GM18499 (cell line): ENCODE results near the gene C5orf46.
"Not testable (repeated sequence)": the region's sequence is repeated elsewhere in the genome, so short reads cannot be mapped to it uniquely, and the experiment has no call there.

Experiments
- ATAC-seq: cut with Tn5 transposase; IDR thresholded peaks from one replicate; pipeline ENCODE4 v1.9.1; 2021; ENCODE audit warnings: moderate number of reproducible peaks; ENCODE audit not compliant: insufficient read depth, unreplicated experiment

C5orf46 gene

GRCh38 chr5:147906326-147907095, at the start of gene C5orf46:
C5orf46 (minus strand) TSS chr5:147906538; CDS start chr5:147906501, 37 bp downstream.
- no peak for ATAC-seq

- no peak for ATAC-seq
Measured at GRCh38 chr5:147954971-147955370, 48.6 kb upstream of the C5orf46 start.

- no peak for ATAC-seq
Measured at GRCh38 chr5:147949711-147950573, 43.6 kb upstream of the C5orf46 start.

- ATAC-seq: not testable (repeated sequence)
Measured at GRCh38 chr5:147946658-147947274, 40.4 kb upstream of the C5orf46 start.

- ATAC-seq: no peak
Measured at GRCh38 chr5:147939431-147940114, 33.2 kb upstream of the C5orf46 start.

GRCh38 chr5:147935032-147935431, 28.7 kb upstream of the C5orf46 start:
- no peak for ATAC-seq

- peak; percentile 90 for ATAC-seq
Measured at GRCh38 chr5:147930769-147931168, 24.4 kb upstream of the C5orf46 start.

GRCh38 chr5:147927901-147928300, 21.6 kb upstream of the C5orf46 start:
- ATAC-seq: no peak

GRCh38 chr5:147925020-147925419, 18.7 kb upstream of the C5orf46 start:
- no peak for ATAC-seq

- ATAC-seq: no peak
Measured at GRCh38 chr5:147921136-147921535, 14.8 kb upstream of the C5orf46 start.

GRCh38 chr5:147920420-147921030, 14.2 kb upstream of the C5orf46 start:
- no peak for ATAC-seq

GRCh38 chr5:147918899-147919298, 12.6 kb upstream of the C5orf46 start:
- ATAC-seq: no peak

GRCh38 chr5:147918101-147918685, 11.9 kb upstream of the C5orf46 start:
- no peak for ATAC-seq

GRCh38 chr5:147913786-147914185, 7.4 kb upstream of the C5orf46 start:
- ATAC-seq: no peak

- no peak for ATAC-seq
Measured at GRCh38 chr5:147912011-147912410, 5.7 kb upstream of the C5orf46 start.

- ATAC-seq: no peak
Measured at GRCh38 chr5:147911427-147911826, 5.1 kb upstream of the C5orf46 start.

GRCh38 chr5:147904110-147904509, 2.2 kb downstream of the C5orf46 start:
- no peak for ATAC-seq

GRCh38 chr5:147902609-147903115, 3.7 kb downstream of the C5orf46 start:
- no peak for ATAC-seq

GRCh38 chr5:147901599-147902039, 4.7 kb downstream of the C5orf46 start:
- no peak for ATAC-seq
